Measurements from ENCODE around the gene DOCK2.
A peak's percentile ranks its signal among the peaks of the same experiment; 100 is the strongest.

The DOCK2 gene

GRCh38 chr5:169867347-169867746 is 230.3 kb downstream of the DOCK2 start:
- TF ChIP-seq, protein P1, sequence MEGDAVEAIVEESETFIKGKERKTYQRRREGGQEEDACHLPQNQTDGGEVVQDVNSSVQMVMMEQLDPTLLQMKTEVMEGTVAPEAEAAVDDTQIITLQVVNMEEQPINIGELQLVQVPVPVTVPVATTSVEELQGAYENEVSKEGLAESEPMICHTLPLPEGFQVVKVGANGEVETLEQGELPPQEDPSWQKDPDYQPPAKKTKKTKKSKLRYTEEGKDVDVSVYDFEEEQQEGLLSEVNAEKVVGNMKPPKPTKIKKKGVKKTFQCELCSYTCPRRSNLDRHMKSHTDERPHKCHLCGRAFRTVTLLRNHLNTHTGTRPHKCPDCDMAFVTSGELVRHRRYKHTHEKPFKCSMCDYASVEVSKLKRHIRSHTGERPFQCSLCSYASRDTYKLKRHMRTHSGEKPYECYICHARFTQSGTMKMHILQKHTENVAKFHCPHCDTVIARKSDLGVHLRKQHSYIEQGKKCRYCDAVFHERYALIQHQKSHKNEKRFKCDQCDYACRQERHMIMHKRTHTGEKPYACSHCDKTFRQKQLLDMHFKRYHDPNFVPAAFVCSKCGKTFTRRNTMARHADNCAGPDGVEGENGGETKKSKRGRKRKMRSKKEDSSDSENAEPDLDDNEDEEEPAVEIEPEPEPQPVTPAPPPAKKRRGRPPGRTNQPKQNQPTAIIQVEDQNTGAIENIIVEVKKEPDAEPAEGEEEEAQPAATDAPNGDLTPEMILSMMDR (IDR thresholded peaks at IDR 0.05; ENCODE audit: low read depth, low read length) = no peak
- DNase-seq (ENCODE audit: extremely low read depth, low read depth) = no peak

- no peak for DNase-seq (ENCODE audit: extremely low read depth, low read depth)
- TF ChIP-seq, protein P1 (IDR thresholded peaks at IDR 0.05; ENCODE audit: low read depth, low read length) = no peak
Measured at GRCh38 chr5:169869066-169869465, 232.0 kb downstream of the DOCK2 start.

DNA sequence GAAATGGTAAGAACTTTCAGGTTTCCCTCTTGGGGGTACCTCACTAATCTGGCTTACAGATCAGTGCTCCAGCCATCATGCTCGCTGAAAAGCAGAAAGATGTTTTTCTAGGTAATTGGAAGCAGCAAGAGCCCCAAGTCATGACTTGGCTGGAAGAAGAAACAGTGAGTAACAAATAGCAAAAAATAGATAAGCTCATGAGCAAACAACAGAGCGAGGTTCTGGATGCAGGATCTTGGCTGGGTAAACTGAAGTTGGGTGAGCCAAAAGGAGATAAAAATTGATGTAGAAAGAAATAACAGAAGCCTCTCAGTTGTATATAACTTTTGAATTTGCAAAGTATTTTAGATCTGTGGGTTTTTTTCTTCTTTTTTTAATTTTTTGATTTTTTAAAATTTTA is 233.1 kb downstream of the DOCK2 start:
- DNase-seq (ENCODE audit: extremely low read depth, low read depth) = no peak
- TF ChIP-seq, protein P1 (IDR thresholded peaks at IDR 0.05; ENCODE audit: low read depth, low read length) = no peak

GRCh38 chr5:169871826-169872490 is 234.9 kb downstream of the DOCK2 start:
- no peak for DNase-seq (ENCODE audit: extremely low read depth, low read depth)
- TF ChIP-seq, protein P1 (IDR thresholded peaks at IDR 0.05; ENCODE audit: low read depth, low read length) = no peak

DNA sequence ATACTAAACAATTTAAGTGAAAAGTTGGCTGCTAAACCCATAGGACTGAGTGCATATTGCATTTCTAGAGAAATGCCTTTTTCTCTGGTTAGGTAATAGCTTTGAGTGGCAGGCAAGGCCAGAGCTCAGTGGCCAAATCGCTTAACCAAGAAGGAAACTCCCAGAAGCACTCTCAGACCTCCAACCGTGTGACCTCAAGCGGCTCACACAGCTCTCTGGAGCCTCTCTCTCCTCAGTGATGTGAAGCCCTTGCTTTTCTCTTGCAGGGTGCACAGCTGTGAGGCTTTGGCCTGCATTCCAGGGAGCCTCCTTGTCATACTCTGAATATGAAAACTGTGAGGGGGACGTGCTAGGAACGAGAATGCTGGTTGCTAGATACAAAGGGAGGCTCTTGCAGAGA is 236.6 kb downstream of the DOCK2 start:
- DNase-seq (ENCODE audit: extremely low read depth, low read depth) = no peak
- TF ChIP-seq, protein P1 (IDR thresholded peaks at IDR 0.05; ENCODE audit: low read depth, low read length) = no peak

- DNase-seq (ENCODE audit: extremely low read depth, low read depth) = no peak
- TF ChIP-seq, protein P1 (IDR thresholded peaks at IDR 0.05; ENCODE audit: low read depth, low read length) = no peak
Measured at GRCh38 chr5:169874621-169875020, 237.5 kb downstream of the DOCK2 start.

- peak; percentile 44 for DNase-seq (ENCODE audit: extremely low read depth, low read depth)
Measured at GRCh38 chr5:169875091-169875728, 238.1 kb downstream of the DOCK2 start.

More at GRCh38 chr5:169875091-169875728, 238.1 kb downstream of the DOCK2 start:
- TF ChIP-seq, protein P1 (IDR thresholded peaks at IDR 0.05; ENCODE audit: low read depth, low read length) = no peak
